Measurements from ENCODE around the gene TRPC5OS.

The TRPC5OS gene

DNA sequence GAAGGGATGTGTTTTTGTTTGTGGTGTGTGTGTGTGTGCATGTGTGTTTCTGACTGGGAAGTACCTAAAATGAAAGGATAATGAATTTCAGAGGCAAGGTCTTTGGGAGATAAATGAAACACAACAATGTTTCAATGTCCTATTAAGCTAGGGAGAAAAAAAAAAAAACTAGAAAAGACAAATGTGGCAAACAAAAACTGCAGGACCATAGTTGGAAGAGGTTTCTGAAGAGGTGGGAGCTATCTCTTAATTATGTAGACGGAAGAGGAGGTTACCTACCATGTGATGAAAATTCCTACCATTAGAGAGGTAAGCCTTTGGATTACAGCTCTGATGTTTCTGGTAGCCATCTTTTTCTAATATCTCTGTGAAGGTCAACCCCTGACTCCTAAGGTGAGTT is at the start of gene TRPC5OS:
Gene TRPC5OS, plus strand, starts transcription at position 301 of the 400 bp plus-strand sequence. CDS start 25,669 bp downstream, outside the sequence.
- Mint-ChIP-seq H3K27ac (no peak within 1 kb of the TSS), H3K9me3 (no peaks in the 10 kb centered on the region), H3K4me3 (no peak within 1 kb of the TSS), H3K4me1 (no peaks in the 10 kb centered on the region), H3K36me3 (no peaks in the 10 kb centered on the region), H3K27me3 (no peaks in the 10 kb centered on the region)

DNA sequence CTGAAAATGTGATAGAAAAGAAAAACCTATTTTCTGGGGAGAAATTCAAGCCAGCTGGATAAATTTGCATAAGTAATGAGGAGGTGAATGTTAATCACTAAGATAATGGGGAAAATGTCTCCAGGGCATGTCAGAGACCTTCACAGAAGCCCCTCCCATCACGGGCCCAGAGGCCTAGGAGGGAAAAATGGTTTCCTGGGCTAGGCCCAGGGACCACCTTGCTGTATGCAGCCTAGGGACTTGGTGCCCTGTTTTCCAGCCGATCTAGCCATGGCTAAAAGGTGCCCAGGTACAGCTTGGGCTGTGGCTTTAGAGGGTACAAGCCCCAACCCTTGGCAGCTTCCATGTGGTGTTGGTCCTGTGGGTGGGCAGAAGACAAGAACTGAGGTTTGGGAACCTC is 46.6 kb upstream of the TRPC5OS start:
- H3K9me3 Mint-ChIP-seq, result no peaks in the 10 kb centered on the region
- no peaks in the 10 kb centered on the region for H3K27me3 Mint-ChIP-seq
- H3K4me3 Mint-ChIP-seq, result no peak overlapping the region
- no peaks in the 10 kb centered on the region for H3K36me3 Mint-ChIP-seq
- no peaks in the 10 kb centered on the region for H3K4me1 Mint-ChIP-seq
- no peak overlapping the region for H3K27ac Mint-ChIP-seq

DNA sequence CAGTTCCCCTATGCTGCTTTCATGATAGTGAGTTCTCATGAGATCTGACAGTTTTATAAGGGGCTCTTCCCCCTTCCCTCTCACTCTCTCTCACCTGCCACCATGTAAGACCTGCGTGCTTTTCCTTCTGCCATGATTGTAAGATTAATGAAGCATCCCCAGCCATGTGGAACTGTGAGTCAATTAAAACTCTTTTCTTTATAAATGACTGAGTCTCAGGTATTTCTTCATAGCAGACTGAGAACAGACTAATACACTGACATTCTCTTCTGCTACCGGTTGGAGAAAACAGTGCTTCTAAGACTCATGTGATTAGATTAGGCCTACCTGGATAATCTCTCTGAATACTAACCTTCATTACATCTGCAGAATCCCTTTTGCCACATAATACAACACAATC is 45.4 kb upstream of the TRPC5OS start:
- H3K27ac Mint-ChIP-seq, result no peak overlapping the region
- H3K4me1 Mint-ChIP-seq, result no peaks in the 10 kb centered on the region
- H3K4me3 Mint-ChIP-seq, result no peak overlapping the region
- H3K27me3 Mint-ChIP-seq, result no peaks in the 10 kb centered on the region
- no peaks in the 10 kb centered on the region for H3K36me3 Mint-ChIP-seq
- no peaks in the 10 kb centered on the region for H3K9me3 Mint-ChIP-seq

DNA sequence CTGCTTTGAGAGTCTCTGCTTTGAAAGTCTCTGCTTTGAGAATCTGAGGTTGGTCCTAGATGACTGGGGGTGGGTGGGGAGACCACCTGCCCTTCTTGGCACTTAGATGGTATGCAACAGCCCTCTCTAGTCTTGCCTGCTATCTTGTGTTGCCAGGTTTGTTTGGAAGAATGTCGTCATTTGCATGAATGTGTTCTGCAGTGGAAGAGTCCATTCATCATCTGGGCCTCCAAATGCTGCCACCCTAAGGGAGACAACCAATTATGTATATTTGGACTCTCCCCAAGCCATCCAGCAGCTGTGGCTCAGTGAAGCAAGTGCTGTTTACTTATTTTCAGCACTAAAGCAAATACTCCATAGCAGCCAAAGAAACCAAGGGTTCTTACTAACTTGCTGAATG is 44.6 kb upstream of the TRPC5OS start:
- no peak overlapping the region for H3K4me3 Mint-ChIP-seq
- H3K9me3 Mint-ChIP-seq, result no peaks in the 10 kb centered on the region
- no peaks in the 10 kb centered on the region for H3K27me3 Mint-ChIP-seq
- no peaks in the 10 kb centered on the region for H3K4me1 Mint-ChIP-seq
- H3K27ac Mint-ChIP-seq, result no peak overlapping the region
- H3K36me3 Mint-ChIP-seq, result no peaks in the 10 kb centered on the region

DNA sequence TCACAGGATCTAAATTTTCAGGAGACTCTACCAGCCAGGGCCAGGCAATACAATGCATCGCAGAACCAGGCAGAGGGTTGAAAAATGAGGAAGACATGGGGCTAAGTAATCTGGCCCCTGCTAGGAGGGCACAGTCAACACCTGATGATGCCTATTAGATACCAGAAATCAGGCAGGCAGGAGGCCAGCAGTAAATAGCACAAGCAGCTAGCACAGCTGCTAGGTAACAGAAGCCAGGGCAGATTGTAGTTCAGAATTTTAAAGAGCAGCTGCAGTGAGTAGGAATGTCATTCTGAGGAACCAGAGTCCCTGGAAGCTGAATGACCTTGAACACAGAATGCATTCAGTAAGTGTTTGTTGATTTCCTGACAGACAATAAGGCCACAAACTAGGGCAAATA is 38.8 kb upstream of the TRPC5OS start:
- H3K4me3 Mint-ChIP-seq, result no peak overlapping the region
- no peaks in the 10 kb centered on the region for H3K9me3 Mint-ChIP-seq
- no peaks in the 10 kb centered on the region for H3K36me3 Mint-ChIP-seq
- no peaks in the 10 kb centered on the region for H3K4me1 Mint-ChIP-seq
- H3K27me3 Mint-ChIP-seq, result no peaks in the 10 kb centered on the region
- H3K27ac Mint-ChIP-seq, result no peak overlapping the region

DNA sequence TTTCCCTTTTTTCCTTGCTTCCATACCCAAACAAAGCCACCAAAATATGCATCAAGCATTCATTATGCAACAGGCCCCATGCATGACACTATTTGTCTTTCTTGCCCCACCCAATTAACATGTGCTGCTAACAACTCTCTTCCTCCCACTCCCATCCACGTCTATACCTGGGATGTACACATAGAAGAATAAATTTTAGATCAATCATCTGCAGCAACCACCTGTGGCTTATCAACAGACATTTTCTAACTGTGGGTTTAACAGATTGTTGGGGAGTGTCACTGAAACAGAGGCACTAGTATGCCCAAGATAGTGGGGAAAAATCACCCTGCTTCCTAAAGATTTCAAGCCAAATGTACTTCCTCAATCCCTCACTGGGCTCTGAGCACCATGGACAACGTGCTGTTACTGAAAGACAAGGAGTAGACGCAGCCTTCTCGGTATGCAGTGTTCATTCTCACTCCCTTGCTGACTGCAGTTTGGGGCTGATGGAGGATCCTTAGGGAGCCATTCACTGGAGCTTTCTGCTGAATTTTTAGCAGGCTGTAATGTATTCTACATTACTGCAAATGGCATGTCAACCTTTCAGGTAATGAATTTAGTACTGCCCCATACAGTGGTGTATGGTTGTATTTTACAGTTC is 28.4 kb upstream of the TRPC5OS start:
- no peaks in the 10 kb centered on the region for H3K4me1 Mint-ChIP-seq
- H3K36me3 Mint-ChIP-seq, result no peaks in the 10 kb centered on the region
- no peak overlapping the region for H3K27ac Mint-ChIP-seq
- peaks cover 2% of the 10 kb centered on the region for H3K27me3 Mint-ChIP-seq
- no peaks in the 10 kb centered on the region for H3K9me3 Mint-ChIP-seq
- H3K4me3 Mint-ChIP-seq, result no peak overlapping the region

DNA sequence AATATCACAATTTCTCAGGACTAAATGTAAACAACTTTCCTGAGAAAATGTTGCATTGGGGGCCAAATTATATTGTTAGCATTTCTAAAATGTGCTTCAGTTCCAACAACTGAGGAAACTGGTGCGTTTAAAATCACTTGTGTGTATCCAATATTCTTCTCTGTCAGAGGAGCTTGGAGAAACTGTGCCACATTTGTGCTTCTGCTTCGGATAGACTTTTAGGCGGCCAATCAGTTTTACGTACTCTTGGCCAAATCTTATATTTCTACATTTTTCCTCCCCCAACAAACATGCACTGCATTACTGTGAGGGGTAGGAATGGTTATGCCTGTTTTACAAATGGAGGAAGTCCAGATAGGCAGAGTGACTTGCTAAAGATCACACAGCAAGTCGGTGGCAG is 27.4 kb upstream of the TRPC5OS start:
- Mint-ChIP-seq H3K4me3 (no peak overlapping the region), H3K36me3 (no peaks in the 10 kb centered on the region), H3K9me3 (no peaks in the 10 kb centered on the region), H3K27ac (no peak overlapping the region), H3K4me1 (no peaks in the 10 kb centered on the region), H3K27me3 (peaks cover 2% of the 10 kb centered on the region)

DNA sequence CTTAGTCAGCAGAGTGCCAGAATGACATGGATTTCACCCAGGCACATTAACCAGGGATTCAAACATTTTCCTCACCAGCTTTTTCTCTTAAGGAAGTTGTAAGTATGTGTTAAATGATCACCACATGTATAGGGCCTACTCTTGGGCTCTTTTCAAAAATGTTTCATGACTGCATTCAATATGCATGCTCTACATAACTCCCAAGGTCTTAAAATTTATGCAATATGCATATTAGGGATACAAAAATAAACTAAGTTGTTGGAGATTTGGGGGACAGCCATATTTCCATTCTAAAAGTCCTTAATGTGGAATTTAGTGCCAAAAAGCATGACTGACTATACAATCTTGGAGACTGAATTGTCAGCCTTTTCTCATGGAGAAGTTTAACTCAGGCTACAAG is 25.0 kb upstream of the TRPC5OS start:
- H3K4me1 Mint-ChIP-seq, result no peaks in the 10 kb centered on the region
- H3K36me3 Mint-ChIP-seq, result no peaks in the 10 kb centered on the region
- no peak overlapping the region for H3K27ac Mint-ChIP-seq
- peaks cover 3% of the 10 kb centered on the region for H3K27me3 Mint-ChIP-seq
- no peak overlapping the region for H3K4me3 Mint-ChIP-seq
- no peaks in the 10 kb centered on the region for H3K9me3 Mint-ChIP-seq

DNA sequence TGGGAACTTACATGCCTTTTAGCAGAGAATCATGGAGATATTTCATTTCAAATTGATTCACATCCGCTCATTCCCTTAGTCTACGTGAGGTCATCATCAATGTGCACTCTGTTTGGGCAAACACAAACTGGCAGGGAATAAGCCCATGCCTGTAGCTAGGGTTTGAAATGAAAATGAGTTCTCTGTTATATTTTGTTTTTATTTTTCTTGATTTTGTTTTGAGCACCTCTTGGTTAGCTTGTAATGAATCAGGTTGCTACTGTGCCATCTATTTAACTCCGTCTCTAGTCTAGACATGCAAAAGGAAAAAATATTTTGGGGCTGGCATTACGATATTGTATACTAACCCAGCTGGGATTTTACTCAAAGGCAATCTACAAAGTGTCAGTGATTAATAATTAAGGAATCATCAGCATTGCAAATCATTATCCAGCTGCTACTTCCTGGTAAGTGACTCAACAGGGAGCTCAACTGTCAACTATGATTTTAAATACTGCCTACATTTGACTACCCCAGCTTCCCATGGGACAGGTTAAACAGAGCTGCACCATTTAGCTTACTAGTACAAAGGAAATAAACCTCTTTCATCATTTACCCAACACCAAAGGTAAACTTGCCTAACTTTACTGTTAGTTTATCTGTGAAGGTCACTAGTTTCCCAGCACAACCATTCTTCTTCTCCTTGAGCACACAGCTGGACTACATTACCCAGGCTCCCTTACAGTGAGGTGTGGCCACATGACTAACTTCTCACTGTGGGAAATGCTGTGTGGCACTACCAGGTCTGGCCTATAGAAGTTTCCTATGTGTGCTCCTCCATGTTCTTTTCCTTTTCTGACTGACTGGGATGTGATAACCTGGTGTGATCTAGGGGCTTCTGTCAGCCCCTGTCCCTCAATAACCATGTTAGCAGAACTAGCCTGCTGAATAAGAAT is 21.2 kb upstream of the TRPC5OS start:
- no peaks in the 10 kb centered on the region for H3K9me3 Mint-ChIP-seq
- H3K27me3 Mint-ChIP-seq, result peaks cover 4% of the 10 kb centered on the region
- H3K4me1 Mint-ChIP-seq, result no peaks in the 10 kb centered on the region
- no peak overlapping the region for H3K27ac Mint-ChIP-seq
- no peak overlapping the region for H3K4me3 Mint-ChIP-seq
- no peaks in the 10 kb centered on the region for H3K36me3 Mint-ChIP-seq

DNA sequence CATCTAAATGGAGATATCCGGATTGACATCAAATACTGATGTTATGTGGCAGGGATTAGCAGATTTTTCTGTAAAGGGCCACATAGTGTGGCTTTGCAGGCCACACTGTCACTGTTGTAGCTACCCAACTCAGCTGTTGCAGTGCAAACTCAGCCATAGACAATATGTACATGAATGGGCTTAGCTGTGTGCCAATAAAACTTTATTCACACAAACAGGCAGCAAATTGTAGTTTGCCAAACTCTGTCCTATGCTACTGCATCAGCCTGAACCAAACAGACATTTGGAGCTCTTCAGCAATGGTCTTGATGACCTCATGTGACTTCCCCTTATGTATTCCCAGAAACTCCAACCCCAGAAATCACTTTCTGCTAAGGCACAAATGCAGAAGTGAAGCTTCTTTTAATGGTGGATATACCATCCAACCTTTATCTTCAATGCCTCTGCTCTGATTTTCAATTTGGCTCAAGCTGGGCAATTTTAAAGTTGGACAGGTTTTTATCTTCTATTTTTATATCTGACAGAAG is 18.4 kb upstream of the TRPC5OS start:
- H3K9me3 Mint-ChIP-seq, result no peaks in the 10 kb centered on the region
- H3K27me3 Mint-ChIP-seq, result peaks cover 4% of the 10 kb centered on the region
- no peaks in the 10 kb centered on the region for H3K36me3 Mint-ChIP-seq
- no peak overlapping the region for H3K27ac Mint-ChIP-seq
- no peak overlapping the region for H3K4me3 Mint-ChIP-seq
- no peaks in the 10 kb centered on the region for H3K4me1 Mint-ChIP-seq

DNA sequence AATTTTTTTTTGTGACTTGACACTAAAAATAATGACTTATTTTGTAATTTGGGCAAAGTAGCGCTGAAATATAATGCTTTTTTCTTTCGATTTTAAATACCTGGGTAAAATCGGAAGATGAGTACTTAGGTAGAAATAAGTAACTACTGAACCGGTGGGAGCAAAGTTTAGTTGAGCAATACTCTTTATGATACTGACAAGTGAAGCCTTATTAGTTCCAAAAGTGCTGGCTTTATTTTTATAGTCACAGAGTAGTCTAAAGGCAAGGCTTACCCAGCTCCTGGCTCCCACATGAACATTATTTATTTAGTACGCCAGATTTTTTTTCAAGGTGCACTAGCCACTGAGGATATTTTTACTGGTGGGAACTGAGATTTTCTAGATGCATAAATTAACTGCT is 14.4 kb upstream of the TRPC5OS start:
- H3K4me1 Mint-ChIP-seq, result no peaks in the 10 kb centered on the region
- peaks cover 1% of the 10 kb centered on the region for H3K27me3 Mint-ChIP-seq
- H3K9me3 Mint-ChIP-seq, result no peaks in the 10 kb centered on the region
- H3K36me3 Mint-ChIP-seq, result no peaks in the 10 kb centered on the region
- no peak overlapping the region for H3K27ac Mint-ChIP-seq
- H3K4me3 Mint-ChIP-seq, result no peak overlapping the region

DNA sequence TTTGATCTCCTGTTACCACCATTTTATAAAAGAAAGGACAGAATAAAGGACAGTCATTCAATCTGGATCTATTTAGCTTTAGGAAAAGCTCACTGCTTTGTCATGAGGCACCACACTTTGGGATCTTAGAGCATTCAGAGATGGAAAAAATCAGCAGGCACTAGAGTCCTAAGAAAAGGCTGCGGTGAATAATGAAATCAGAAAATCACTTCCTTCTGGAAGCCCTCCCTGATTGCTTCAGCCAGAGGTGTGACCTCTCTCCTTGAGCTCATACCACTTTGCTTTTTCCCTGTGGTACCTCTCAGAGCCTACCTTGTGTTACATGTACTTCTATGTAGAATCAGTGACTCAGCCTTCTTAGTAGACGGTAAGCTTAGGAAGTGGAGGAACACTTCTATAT is 8.7 kb upstream of the TRPC5OS start:
- no peaks in the 10 kb centered on the region for H3K36me3 Mint-ChIP-seq
- H3K9me3 Mint-ChIP-seq, result no peaks in the 10 kb centered on the region
- no peak overlapping the region for H3K4me3 Mint-ChIP-seq
- no peaks in the 10 kb centered on the region for H3K4me1 Mint-ChIP-seq
- no peak overlapping the region for H3K27ac Mint-ChIP-seq
- H3K27me3 Mint-ChIP-seq, result peaks cover 5% of the 10 kb centered on the region

DNA sequence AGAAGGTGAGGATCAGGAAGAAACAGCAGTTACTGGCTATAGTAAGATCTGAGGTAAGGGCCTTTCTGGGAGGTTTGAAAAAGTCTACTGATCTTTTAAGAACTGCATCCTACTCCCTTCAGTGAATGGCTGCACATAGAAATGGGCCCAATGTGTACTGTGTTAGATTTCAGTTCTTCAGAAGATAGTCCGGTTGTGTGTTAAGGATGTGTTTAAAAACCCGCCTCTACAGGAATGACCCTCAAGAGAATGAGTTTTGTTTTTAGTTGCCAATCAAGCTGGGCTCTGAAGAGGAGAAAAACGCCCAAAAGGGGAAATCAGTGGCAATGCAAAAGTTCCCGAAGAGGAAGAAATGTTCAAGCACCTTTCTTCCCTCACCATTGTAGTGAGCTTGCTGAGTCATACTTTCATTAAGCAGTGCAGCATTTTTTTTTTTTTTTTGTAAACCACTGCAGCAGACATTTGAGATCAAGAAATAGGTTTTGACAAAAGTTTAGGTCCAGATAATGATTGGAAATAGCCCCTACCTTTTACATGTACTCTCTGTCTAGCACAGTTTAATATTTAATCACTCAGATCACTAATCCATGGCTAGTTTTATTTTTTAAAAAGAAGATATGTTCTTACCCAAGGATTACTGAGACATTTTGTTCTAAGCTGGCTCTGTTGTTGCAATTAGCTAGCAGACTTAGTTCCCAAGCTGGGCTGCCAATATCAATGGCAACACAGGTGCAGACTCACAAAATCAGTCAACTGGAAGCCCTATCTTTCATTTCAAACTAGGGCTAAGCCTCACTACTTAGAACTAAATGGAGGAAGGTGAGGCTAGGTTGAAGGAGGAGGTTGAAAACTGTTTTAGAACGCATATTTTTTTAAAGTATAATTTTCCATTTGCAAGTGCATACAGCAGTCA is 7.0 kb upstream of the TRPC5OS start:
- H3K4me1 Mint-ChIP-seq, result no peaks in the 10 kb centered on the region
- no peak overlapping the region for H3K4me3 Mint-ChIP-seq
- peaks cover 5% of the 10 kb centered on the region for H3K27me3 Mint-ChIP-seq
- H3K9me3 Mint-ChIP-seq, result no peaks in the 10 kb centered on the region
- no peaks in the 10 kb centered on the region for H3K36me3 Mint-ChIP-seq
- no peak overlapping the region for H3K27ac Mint-ChIP-seq

DNA sequence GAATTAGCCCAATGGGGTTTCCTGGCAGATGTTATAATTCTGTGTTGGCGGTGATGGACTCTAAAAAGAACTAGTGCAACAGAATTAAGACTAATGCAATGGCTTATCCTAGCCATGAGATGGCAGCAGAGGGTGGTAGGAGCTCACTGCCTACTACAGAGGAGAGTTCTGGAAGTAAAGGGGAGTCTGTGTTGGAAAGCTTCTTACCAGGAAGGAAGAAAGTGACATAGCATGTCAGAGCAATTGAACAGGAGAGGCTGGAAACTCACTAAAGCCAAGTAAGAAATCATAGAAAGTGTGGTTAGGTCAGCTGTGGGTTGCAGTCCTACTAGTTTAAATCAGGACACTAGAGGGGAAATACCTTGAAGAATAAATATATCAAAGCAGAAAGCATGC is 6.3 kb upstream of the TRPC5OS start:
- Mint-ChIP-seq H3K27me3 (peaks cover 5% of the 10 kb centered on the region), H3K4me1 (no peaks in the 10 kb centered on the region), H3K27ac (peak overlapping the region; percentile 35), H3K4me3 (no peak overlapping the region), H3K36me3 (no peaks in the 10 kb centered on the region), H3K9me3 (no peaks in the 10 kb centered on the region)

DNA sequence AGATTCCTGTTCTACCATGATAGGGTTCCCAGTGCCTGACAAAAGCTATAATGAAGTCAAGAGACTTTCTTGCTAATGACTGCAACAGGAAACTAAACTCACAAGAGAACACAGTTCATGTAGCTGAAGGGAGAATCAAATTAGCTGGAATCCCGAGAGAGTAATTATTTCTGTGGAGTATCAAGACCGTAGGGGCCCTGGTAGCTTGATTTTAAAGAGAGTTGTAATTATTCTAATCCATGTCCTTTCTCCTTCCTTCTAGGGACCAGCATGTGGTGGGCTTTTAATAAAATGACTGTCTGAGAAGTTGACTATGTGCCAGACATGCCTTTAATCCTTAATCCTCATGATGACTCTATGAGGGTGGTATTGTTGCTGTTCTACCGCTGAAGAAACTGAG is 1.7 kb upstream of the TRPC5OS start:
- no peak overlapping the region for H3K27ac Mint-ChIP-seq
- H3K4me1 Mint-ChIP-seq, result no peaks in the 10 kb centered on the region
- H3K4me3 Mint-ChIP-seq, result no peak overlapping the region
- no peaks in the 10 kb centered on the region for H3K36me3 Mint-ChIP-seq
- no peaks in the 10 kb centered on the region for H3K9me3 Mint-ChIP-seq
- H3K27me3 Mint-ChIP-seq, result peaks cover 3% of the 10 kb centered on the region
